ENCODE results near the gene GASK1A.

Gene GASK1A

DNA sequence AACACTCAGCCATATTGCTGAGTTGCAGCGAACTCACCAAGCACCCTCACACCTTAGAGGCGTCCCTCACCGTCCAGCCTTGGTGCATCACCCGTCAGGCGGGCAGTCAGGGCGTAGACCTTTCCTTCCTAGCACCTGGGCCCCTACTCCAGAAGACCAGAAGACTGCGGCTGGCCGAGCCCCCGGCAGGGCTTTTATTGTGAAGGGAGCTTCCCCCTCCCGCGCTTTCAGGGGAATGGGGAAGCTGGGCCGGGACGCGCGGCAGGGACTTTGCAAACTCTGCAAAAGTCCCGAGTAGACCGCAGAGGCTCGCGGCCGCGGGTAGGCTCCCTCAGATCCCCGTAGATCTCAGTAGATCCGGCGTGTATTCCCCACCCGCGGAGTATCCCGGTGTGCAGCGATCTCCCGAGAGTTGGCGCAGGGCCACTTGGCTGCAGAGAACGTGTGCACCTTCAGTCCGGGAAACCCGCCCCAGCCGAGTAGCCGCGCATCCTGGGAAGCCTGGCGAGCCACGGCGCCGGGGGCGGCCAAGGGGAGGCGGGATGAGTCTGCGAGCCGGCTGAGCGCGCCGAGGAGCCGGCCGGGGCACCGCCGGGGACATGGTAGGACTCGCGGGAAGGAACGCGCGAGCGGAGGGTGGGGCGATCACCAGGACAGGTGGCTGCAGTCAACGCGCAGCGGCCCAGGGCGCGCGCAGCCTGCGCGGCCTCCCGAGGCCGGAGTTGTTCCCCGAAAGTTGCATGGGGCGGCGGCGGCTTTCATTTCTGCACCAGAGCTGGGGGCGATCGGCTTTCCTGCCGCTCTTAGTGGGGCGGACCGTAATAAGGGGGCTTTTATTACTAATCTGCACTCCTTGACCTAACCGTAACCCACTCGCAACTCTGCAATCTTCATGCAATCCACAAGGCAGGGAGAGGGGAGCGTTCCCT is at the start of gene GASK1A:
Gene GASK1A (plus strand): TSS at position 268 of the 929 bp plus-strand sequence. CDS start 332 bp downstream, at position 600.
- no peak for TF ChIP-seq ZNF274 (IDR thresholded peaks at IDR 0.05; ENCODE audit: low read depth, low read length)
- H3K4me3 ChIP-seq (ENCODE audit: low read length), result peak within 1 kb of the TSS; percentile 22; the same call in 1 of the 2 replicates

DNA sequence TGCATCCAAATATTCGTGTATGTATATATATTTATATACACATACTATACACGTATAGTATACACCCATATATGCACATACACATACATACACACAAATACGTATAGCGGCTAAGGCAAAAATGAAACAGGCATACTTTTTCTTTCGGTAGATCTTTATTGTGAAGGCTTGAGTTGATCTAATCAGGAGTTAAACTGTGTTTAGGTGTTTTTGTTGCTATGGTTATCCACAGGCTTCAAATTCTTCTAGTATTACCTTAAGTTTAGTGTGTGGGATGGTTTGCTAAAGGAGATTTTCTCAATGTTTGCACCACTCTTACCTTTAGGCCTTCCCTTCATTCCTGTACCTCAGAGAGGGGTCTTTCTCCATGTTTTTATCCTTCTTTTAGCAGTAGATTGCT is 45.0 kb upstream of the GASK1A start:
- no peak overlapping the region for H3K4me3 ChIP-seq (ENCODE audit: low read length)
- TF ChIP-seq ZNF274 (IDR thresholded peaks at IDR 0.05; ENCODE audit: low read depth, low read length), result no peak

DNA sequence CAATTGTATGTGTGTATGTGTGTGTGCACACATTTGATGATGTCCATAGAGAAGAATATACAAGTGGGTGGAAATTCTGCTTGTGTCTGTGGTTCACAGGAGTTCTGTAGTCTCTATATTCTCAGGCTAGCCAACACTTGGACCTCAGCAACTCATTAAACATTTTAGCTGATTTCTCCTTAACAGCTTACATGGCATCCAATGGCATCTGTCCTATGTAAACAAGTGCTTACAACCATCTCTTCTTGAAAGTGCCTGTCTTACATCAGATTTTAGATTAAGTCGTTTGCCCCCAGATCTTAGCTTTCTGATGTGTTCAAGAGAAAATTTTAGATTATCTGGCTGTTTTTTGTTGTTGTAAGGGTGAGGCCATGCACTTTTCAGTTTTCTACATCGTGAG is 44.2 kb upstream of the GASK1A start:
- no peak overlapping the region for H3K4me3 ChIP-seq (ENCODE audit: low read length)
- TF ChIP-seq ZNF274 (IDR thresholded peaks at IDR 0.05; ENCODE audit: low read depth, low read length), result no peak

DNA sequence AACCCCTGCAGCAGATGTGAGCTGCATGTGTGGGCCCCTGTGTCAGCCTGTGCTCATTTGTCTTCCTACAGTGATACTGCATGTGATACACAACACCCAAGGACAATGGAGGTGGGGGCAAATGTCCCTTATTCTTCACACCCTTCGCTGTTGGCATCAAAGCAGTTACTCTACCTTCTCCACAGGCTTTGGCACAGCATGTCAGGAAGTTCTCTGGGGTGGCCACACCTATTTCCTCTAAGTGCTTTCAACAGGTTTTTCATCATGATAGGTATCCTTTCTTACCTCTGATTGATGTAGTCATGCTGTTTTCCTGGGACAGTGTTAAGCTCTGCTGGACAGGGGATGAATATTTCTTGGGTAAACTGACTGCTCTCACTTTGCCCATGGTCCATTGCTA is 43.6 kb upstream of the GASK1A start:
- no peak overlapping the region for H3K4me3 ChIP-seq (ENCODE audit: low read length)
- no peak for TF ChIP-seq ZNF274 (IDR thresholded peaks at IDR 0.05; ENCODE audit: low read depth, low read length)

DNA sequence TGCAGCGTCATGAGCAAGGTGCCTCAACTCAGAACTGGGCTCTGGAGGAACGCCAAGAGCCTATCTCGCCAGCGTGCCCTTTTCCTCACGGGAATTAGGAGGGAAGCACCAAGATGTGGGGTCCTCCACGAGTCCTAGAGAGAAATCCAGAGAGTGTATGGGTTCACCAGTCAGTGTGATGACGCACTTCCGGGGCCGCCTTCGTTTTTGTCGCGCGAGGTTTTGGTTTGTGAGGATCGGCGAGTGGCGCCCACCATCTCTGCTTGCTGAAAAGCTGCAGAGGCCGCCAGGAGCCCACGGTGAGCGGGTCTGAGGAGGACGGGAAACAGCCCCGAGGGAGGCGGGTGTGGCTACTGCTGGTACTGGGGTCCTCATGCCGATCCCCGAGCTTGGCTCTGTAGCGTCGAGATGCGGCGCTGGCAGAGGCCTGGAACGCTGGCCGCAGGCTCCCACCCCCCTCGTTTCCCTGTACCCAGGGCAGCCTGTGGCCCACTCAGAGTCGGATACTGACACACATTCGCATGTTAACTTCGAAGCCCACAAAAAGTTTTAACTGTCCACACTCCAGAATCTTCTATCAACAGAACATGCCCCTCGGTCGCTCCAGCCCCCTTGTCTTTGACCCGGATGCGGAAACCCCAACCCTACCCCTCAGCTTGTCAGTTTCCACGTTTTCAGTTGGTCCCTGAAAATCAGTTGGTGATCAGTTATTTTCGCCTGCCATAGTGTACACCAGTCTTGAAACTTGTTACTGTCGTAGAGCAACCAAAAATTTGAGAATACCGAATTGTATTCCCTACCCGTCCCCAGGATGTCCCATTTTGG is 42.7 kb upstream of the GASK1A start:
- no peak overlapping the region for H3K4me3 ChIP-seq (ENCODE audit: low read length)

DNA sequence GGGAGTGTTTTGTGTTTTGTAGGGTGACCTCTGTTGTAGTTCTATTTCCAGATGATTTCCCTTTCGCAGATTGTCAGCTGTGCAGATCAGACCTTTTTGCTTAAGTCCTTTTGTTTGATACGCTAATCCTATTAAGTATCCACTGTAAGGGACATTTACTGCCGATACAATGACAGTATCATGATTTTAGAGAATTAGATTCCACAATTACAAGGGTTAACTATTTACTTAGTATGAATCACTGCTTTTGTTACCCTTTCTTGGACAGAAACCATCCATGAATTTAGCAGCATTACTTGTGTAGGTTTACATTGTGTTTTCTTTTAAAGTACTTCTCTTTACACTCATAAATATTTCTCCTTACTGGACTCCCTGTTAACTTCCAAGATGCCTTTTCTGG is 41.8 kb upstream of the GASK1A start:
- H3K4me3 ChIP-seq (ENCODE audit: low read length), result no peak overlapping the region
- TF ChIP-seq ZNF274 (IDR thresholded peaks at IDR 0.05; ENCODE audit: low read depth, low read length), result no peak

More for the DNA sequence above, 42.7 kb upstream of the GASK1A start:
- TF ChIP-seq ZNF274 (IDR thresholded peaks at IDR 0.05; ENCODE audit: low read depth, low read length), result no peak

DNA sequence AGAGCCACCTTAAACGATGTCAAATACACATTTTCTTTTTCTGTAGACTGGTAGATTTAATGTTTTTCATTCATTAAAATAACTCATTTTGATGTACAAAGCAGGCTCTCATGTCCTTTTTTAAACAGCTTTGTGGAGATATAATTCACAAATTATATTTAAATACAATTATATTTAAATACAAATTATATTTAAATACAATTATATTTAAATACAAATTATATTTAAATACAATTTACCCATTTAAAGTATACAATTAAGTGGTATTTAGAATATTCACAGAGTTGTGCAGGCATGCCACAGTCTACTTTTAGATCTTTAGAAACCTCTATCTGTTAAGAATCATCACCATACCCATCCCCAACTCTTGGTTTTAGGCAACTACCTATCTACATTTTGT is 36.4 kb upstream of the GASK1A start:
- no peak for TF ChIP-seq ZNF274 (IDR thresholded peaks at IDR 0.05; ENCODE audit: low read depth, low read length)

DNA sequence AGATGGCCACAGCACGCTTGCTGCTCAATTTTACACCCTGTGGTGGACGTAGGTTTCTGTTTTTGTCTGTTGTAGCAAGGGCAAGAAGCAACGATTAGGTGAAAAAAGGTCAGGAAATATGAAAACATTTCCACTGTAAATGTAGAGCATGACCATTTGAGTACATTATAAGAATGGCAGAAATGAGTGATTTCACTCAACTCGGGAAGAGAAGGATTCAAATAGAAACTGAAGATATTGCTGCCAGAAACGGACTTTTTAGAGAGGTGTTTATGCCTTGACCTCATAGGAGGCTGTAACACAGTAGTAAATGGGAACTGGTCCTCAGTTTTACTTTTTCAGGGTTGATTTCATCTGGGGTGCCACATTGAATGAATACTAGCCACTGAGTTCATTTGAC is 33.1 kb upstream of the GASK1A start:
- no peak overlapping the region for H3K4me3 ChIP-seq (ENCODE audit: low read length)
- no peak for TF ChIP-seq ZNF274 (IDR thresholded peaks at IDR 0.05; ENCODE audit: low read depth, low read length)

More for the DNA sequence above, 36.4 kb upstream of the GASK1A start:
- no peak overlapping the region for H3K4me3 ChIP-seq (ENCODE audit: low read length)

DNA sequence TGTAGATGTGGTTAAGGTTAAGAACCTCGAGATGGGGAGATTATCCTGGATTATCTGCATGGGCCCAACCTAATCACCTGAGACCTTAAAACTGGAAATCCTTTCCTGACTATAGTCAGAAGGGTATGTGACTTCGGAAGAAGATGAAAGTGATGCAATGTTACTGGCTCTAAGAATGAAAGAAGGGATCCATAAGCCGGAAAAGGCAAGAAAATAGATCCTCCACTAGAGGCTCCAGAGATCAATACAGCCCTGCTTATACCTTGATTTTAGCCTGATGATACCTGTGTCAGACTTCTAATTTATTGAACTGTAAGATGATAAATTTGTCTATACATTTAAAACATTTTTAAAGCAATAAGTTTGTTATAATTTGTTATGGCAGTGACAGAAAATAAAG is 21.5 kb upstream of the GASK1A start:
- no peak overlapping the region for H3K4me3 ChIP-seq (ENCODE audit: low read length)
- TF ChIP-seq ZNF274 (IDR thresholded peaks at IDR 0.05; ENCODE audit: low read depth, low read length), result no peak

DNA sequence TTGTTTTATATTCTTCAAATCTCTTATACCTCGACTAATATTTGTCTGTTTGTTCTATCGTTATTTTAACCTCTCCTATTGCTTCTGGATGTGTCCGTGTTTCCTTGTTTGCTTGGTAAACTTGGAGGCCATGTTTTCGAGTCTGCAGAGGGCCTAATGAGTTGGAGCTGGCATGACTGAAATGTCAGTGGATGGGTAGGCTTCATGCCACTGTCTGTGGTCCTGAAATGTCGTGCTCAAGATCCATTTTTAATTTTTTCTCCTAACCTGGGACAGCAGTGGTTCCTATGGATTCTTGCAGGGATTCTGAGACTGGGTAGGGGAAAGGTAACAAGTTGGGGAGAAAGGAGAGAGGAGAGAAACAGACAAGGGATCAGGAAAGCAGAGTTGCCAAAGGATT is 18.8 kb upstream of the GASK1A start:
- H3K4me3 ChIP-seq (ENCODE audit: low read length), result no peak overlapping the region
- no peak for TF ChIP-seq ZNF274 (IDR thresholded peaks at IDR 0.05; ENCODE audit: low read depth, low read length)

DNA sequence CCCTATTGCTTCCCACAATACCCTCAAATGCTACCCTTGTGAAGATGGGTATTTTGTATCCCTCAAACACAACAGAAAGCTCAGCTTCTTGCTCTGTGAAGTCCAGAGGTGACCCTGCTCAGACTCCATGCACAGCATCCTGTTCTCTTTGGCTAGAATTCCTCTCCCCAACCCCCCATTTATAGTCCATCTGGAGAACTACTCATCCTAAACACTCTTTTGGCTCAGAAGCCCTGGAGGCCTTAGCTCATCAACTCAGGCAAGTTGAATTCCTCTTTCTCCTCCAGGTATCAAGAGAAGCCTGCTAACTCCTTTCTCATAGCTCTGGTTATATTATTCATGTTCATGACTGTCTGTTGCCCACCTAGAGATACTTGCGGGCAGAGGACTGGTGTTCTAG is 18.3 kb upstream of the GASK1A start:
- no peak for TF ChIP-seq ZNF274 (IDR thresholded peaks at IDR 0.05; ENCODE audit: low read depth, low read length)
- H3K4me3 ChIP-seq (ENCODE audit: low read length), result no peak overlapping the region

DNA sequence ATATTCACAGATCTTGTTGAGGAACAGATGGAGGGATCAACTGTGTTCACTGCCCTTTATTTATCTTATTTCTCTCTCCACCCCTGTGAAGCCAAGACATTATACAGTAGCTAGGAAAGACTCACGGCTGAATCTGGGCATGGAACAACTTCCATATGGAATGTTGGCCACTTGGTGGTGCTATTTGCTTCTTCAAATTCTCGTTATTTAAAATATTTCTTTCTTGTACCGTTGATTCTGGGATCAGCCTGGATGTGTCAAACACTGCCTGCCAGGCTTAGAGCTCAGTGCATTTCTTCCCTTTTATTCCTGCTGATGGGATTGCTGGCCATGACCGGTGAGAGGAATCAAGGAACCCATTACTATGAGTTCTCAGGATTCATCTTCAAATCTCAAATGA is 17.5 kb upstream of the GASK1A start:
- no peak for TF ChIP-seq ZNF274 (IDR thresholded peaks at IDR 0.05; ENCODE audit: low read depth, low read length)
- H3K4me3 ChIP-seq (ENCODE audit: low read length), result no peak overlapping the region

DNA sequence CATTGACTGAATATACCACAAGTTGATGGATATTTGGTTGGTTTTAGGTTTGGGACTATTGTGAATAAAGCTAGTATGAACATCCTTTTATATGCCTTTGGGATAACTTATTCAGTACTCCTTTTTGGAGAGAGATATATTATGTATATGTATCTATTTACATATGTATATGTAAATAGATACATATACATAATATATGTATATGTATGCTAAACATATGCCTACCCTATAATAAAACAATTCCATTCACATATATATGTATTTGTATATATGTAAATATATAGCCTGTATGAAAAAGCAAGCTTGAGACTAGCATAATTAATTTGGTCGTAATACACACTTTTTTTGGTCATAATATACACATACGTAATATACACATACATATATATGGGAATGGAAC is 15.8 kb upstream of the GASK1A start:
- H3K4me3 ChIP-seq (ENCODE audit: low read length), result no peak overlapping the region
- TF ChIP-seq ZNF274 (IDR thresholded peaks at IDR 0.05; ENCODE audit: low read depth, low read length), result no peak

DNA sequence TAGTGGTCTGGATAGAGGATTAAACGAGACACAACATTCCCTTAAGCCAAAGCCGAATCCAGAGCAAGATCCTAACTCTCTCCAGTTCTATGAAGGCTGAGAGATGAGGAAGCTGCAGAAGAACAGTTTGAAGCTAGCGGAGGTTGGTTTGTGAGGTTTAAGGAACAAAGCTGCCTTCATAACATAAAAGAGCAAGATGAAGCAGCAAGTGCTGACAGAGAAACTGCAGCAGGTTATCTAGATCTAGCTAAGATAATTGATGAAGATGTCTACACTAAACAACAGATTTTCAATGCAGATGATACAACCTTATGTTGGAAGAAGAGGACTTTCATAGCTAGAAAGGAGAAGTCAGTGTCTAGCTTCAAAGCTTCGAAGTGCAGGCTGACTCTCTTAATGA is 14.8 kb upstream of the GASK1A start:
- no peak overlapping the region for H3K4me3 ChIP-seq (ENCODE audit: low read length)

DNA sequence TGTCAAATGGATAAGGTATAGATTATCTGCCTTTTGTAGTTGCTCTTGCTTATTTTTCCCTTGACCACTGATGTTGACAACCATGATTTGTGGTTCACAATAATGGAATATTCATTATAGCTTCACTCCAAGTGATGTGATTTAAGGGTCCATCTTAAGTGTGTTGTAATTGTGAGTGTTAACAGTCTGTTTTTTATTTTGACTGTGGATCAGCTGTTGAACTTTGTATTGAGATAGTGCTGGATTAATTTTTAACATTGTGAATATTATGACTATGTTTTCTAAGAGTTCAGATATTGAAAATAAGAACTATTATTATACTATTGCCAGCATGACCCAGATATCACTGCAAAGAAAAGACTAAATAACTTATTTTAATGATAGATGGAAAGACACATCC is 8.6 kb upstream of the GASK1A start:
- no peak overlapping the region for H3K4me3 ChIP-seq (ENCODE audit: low read length)
- TF ChIP-seq ZNF274 (IDR thresholded peaks at IDR 0.05; ENCODE audit: low read depth, low read length), result no peak

More for the DNA sequence above, 14.8 kb upstream of the GASK1A start:
- TF ChIP-seq ZNF274 (IDR thresholded peaks at IDR 0.05; ENCODE audit: low read depth, low read length), result no peak

All from GM08714 (cell line).